Fibroblast of upper back skin (primary cell): Measurements from ENCODE around the gene HNRNPH1.

Experiments used
- DNase-seq: peaks from one replicate; pipeline ENCODE4 v3.0.0-alpha.2; 2013

Gene HNRNPH1

GRCh38 chr5:179603308-179603707 is 20.2 kb downstream of the HNRNPH1 start:
- no peak for DNase-seq

- DNase-seq: no peak
These were observed 21.4 kb downstream of the HNRNPH1 start for GRCh38 chr5:179601871-179602625.

GRCh38 chr5:179599973-179600372 is 23.5 kb downstream of the HNRNPH1 start:
- DNase-seq: no peak

GRCh38 chr5:179599566-179599965 is 23.9 kb downstream of the HNRNPH1 start:
- DNase-seq: no peak

- no peak for DNase-seq
These were observed 24.4 kb downstream of the HNRNPH1 start for GRCh38 chr5:179599100-179599499.

GRCh38 chr5:179596421-179596820 is 27.1 kb downstream of the HNRNPH1 start:
- no peak for DNase-seq

- DNase-seq: no peak
These were observed 27.6 kb downstream of the HNRNPH1 start for GRCh38 chr5:179595916-179596315.

GRCh38 chr5:179588166-179588565 is 35.3 kb downstream of the HNRNPH1 start:
- no peak for DNase-seq

GRCh38 chr5:179585941-179586401 is 37.5 kb downstream of the HNRNPH1 start:
- DNase-seq: no peak

GRCh38 chr5:179577286-179577960 is 46.0 kb downstream of the HNRNPH1 start:
- DNase-seq: no peak

- DNase-seq: no peak
These were observed 51.1 kb downstream of the HNRNPH1 start for GRCh38 chr5:179572386-179572785.

GRCh38 chr5:179568721-179569120 is 54.8 kb downstream of the HNRNPH1 start:
- DNase-seq: no peak

GRCh38 chr5:179564526-179564925 is 58.9 kb downstream of the HNRNPH1 start:
- no peak for DNase-seq
